Panc1 (cell line): ENCODE measurements around the gene DPCD. TPM values are rescaled to one million over a fixed set of nuclear protein-coding genes. Genes with fewer than 3 reads are reported as not detected.

Experiments
- ATAC-seq: fragments of 200-7000 bp; cut with Tn5 transposase; 2 replicates; pipeline ENCODE4 v1.9.1; 2020; ENCODE audit warnings: mild to moderate bottlenecking, moderate library complexity
- BruUV-seq: library from RNA; stranded (reverse); fragments of 400-500 nt; replicated peaks from 2 replicates; lab custom pipeline; 2021; lab: Mats Ljungman, UMichigan
- CTCF ChIA-PET: fragments of 300-600 bp; sonication (Branson Sonifier 250); formaldehyde crosslinking; loops from one replicate; lab custom pipeline; 2022; ENCODE audit warnings: antibody characterized with exemption; lab: Charles Lee
- POLR2A ChIA-PET: fragments of 300-600 bp; sonication (Branson Sonifier 250); formaldehyde crosslinking; loops from one replicate; lab custom pipeline; 2022; ENCODE audit warnings: antibody characterized with exemption; lab: Charles Lee
- DNase-seq: peaks from one replicate; pipeline ENCODE4 v3.0.0-alpha.2; 2010; ENCODE audit warnings: low read depth, low spot score
- H3K27ac ChIP-seq: 2 replicates; pipeline ENCODE4 v1.5.1; 2011; ENCODE audit warnings: mild to moderate bottlenecking, low read length, inconsistent platforms
- H3K27me3 ChIP-seq: fragments of 200-500 bp; sonication (Bioruptor generic); 2 replicates; pipeline ENCODE4 v1.6.0; 2014; ENCODE audit warnings: low read length, inconsistent platforms; ENCODE audit not compliant: control insufficient read depth, insufficient read depth
- H3K36me3 ChIP-seq: fragments of 200-500 bp; sonication (Bioruptor generic); 2 replicates; pipeline ENCODE4 v1.5.1; 2014; ENCODE audit warnings: inconsistent platforms, mild to moderate bottlenecking, low read length, moderate library complexity; ENCODE audit not compliant: control insufficient read depth, insufficient read depth
- H3K4me1 ChIP-seq: 2 replicates; pipeline ENCODE4 v1.5.1; 2011; ENCODE audit warnings: inconsistent platforms, mild to moderate bottlenecking, low read length, moderate library complexity; ENCODE audit not compliant: control insufficient read depth, insufficient read depth
- H3K4me3 ChIP-seq, 2 experiments: 2 replicates each; pipeline ENCODE4 v1.5.1; 2011 to 2012; ENCODE audit warnings: low read depth in 2 of 2, low read length in 2 of 2, mild to moderate bottlenecking in 2 of 2, inconsistent platforms in 1 of 2, moderate library complexity in 1 of 2
- H3K9me3 ChIP-seq: fragments of 200-500 bp; sonication (Bioruptor generic); 2 replicates; pipeline ENCODE4 v1.5.1; 2014; ENCODE audit warnings: low read depth, mild to moderate bottlenecking, inconsistent platforms, low read length, moderate library complexity; ENCODE audit not compliant: control insufficient read depth, insufficient read depth
- CTCF ChIP-seq: fragments of 450-650 bp; IDR thresholded peaks from 2 replicates; pipeline ENCODE4 v1.5.1; 2017; ENCODE audit warnings: mild to moderate bottlenecking
- POLR2AphosphoS5 ChIP-seq: IDR thresholded peaks from 2 replicates; pipeline ENCODE4 v1.6.1; 2012; ENCODE audit warnings: mild to moderate bottlenecking, low read depth, low read length, moderate library complexity
- REST ChIP-seq, 2 experiments: IDR thresholded peaks; 2 replicates each; pipeline ENCODE4 v1.6.1; 2011 to 2012; ENCODE audit warnings: low read depth in 2 of 2, control low read depth in 1 of 2, low read length in 1 of 2, mild to moderate bottlenecking in 1 of 2, moderate library complexity in 1 of 2; ENCODE audit not compliant: insufficient read depth in 1 of 2
- SIN3A ChIP-seq: IDR thresholded peaks from 2 replicates; pipeline ENCODE4 v1.6.1; 2012; ENCODE audit warnings: low read depth, mild to moderate bottlenecking, low read length, moderate library complexity, borderline replicate concordance; ENCODE audit not compliant: insufficient read depth
- TCF7L2 ChIP-seq: IDR thresholded peaks from 2 replicates; pipeline ENCODE4 v1.6.1; 2011; ENCODE audit warnings: mild to moderate bottlenecking, low read depth, low read length, inconsistent platforms
- in situ Hi-C: cut with HindIII; loops from 2 replicates; pipeline ENCODE4 v1.10.0; 2016; ENCODE audit warnings: low sequenced_read_pairs, low pct_unique_long_range_greater_than_20kb
- intact Hi-C: fragments of 100-400 bp; cut with micrococcal nuclease; formaldehyde crosslinking; loops from one replicate; pipeline ENCODE4 v1.10.0; 2022; ENCODE audit not compliant: unreplicated experiment
- total RNA-seq: library from RNA; stranded (reverse); gene quantifications from one replicate; pipeline ENCODE4 v1.2.1, GENCODE V29; 2021; ENCODE audit not compliant: unreplicated experiment

The DPCD gene
- total RNA-seq, 1 experiment from 2014 or later = 27.6 TPM

GRCh38 chr10:101545898-101546297 lies 42.2 kb upstream of the DPCD start:
- Histone ChIP-seq H3K4me3 (no peak overlapping the region), H3K27ac (no peak overlapping the region), H3K4me1 (no peaks in the 10 kb centered on the region), H3K27me3 (no peaks in the 10 kb centered on the region), H3K36me3 (no peaks in the 10 kb centered on the region), H3K9me3 (no peaks in the 10 kb centered on the region)
- no TSS peak for BruUV-seq
- intact Hi-C loops (no loop called here), in situ Hi-C loops (no loop called here)
- TF ChIP-seq TCF7L2 (no peak), CTCF (no peak), REST (IDR thresholded peaks at IDR 0.05; ENCODE audit: insufficient read depth in 1 of 2, low read depth in 2 of 2, low read length in 1 of 2) (no peak), POLR2AphosphoS5 (no peak), SIN3A (no peak)
- ChIA-PET CTCF (no interaction called here), POLR2A (interaction anchor here (0.6 kb wide), 1 partner anchor 36 kb away, joined by 6 read pairs; no protein-coding TSS in a partner anchor)
- ATAC-seq = no peak
- no peak for DNase-seq

GRCh38 chr10:101550965-101551364 lies 37.2 kb upstream of the DPCD start:
- CTCF ChIA-PET = interaction anchor here (0.5 kb wide), 2 partner anchors 20 to 248 kb away, joined by 3 to 16 read pairs; no protein-coding TSS in a partner anchor
- POLR2A ChIA-PET = no interaction called here
- TF ChIP-seq TCF7L2 (no peak), CTCF (no peak), SIN3A (no peak), REST (IDR thresholded peaks at IDR 0.05; ENCODE audit: insufficient read depth in 1 of 2, low read depth in 2 of 2, low read length in 1 of 2) (no peak), POLR2AphosphoS5 (no peak)
- Histone ChIP-seq H3K27me3 (no peaks in the 10 kb centered on the region), H3K27ac (no peak overlapping the region), H3K9me3 (no peaks in the 10 kb centered on the region), H3K36me3 (no peaks in the 10 kb centered on the region), H3K4me3 (no peak overlapping the region), H3K4me1 (no peaks in the 10 kb centered on the region)
- DNase-seq = no peak
- intact Hi-C loops = no loop called here
- no peak for ATAC-seq
- in situ Hi-C loops = no loop called here
- no TSS peak for BruUV-seq
